GM13976 (cell line): ENCODE measurements around the gene FICD.

Experiments used
- DNase-seq: peaks from one replicate; pipeline ENCODE4 v3.0.0; 2012; ENCODE audit warnings: low spot score
- in situ Hi-C: fragments of 300-500 bp; cut with MboI; formaldehyde crosslinking; loops from one replicate; pipeline ENCODE4 v1.12.0; 2022; ENCODE audit warnings: low sequenced_read_pairs, mixed read lengths, inconsistent platforms; ENCODE audit not compliant: unreplicated experiment
- TF ChIP-seq, protein P1 (sequence below): IDR thresholded peaks from 2 replicates; pipeline ENCODE4 v1.5.1; 2012; ENCODE audit warnings: borderline replicate concordance, mild to moderate bottlenecking; ENCODE audit not compliant: insufficient read depth; ENCODE audit errors: extremely low read depth, missing control alignments, control extremely low read depth

The FICD gene

GRCh38 chr12:108477881-108478259, 37.2 kb upstream of the FICD start:
- in situ Hi-C loops, result no loop called here
- TF ChIP-seq, protein P1, sequence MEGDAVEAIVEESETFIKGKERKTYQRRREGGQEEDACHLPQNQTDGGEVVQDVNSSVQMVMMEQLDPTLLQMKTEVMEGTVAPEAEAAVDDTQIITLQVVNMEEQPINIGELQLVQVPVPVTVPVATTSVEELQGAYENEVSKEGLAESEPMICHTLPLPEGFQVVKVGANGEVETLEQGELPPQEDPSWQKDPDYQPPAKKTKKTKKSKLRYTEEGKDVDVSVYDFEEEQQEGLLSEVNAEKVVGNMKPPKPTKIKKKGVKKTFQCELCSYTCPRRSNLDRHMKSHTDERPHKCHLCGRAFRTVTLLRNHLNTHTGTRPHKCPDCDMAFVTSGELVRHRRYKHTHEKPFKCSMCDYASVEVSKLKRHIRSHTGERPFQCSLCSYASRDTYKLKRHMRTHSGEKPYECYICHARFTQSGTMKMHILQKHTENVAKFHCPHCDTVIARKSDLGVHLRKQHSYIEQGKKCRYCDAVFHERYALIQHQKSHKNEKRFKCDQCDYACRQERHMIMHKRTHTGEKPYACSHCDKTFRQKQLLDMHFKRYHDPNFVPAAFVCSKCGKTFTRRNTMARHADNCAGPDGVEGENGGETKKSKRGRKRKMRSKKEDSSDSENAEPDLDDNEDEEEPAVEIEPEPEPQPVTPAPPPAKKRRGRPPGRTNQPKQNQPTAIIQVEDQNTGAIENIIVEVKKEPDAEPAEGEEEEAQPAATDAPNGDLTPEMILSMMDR, result no peak
- DNase-seq, result no peak

- DNase-seq, result no peak
- in situ Hi-C loops, result no loop called here
- TF ChIP-seq, protein P1, result no peak
Measured at GRCh38 chr12:108478611-108479206, 36.4 kb upstream of the FICD start.

GRCh38 chr12:108479364-108480070, 35.6 kb upstream of the FICD start:
- DNase-seq, result no peak
- in situ Hi-C loops, result no loop called here
- TF ChIP-seq, protein P1, result no peak

GRCh38 chr12:108482717-108483212, 32.3 kb upstream of the FICD start:
- DNase-seq, result no peak
- TF ChIP-seq, protein P1, result no peak
- in situ Hi-C loops, result no loop called here

DNA sequence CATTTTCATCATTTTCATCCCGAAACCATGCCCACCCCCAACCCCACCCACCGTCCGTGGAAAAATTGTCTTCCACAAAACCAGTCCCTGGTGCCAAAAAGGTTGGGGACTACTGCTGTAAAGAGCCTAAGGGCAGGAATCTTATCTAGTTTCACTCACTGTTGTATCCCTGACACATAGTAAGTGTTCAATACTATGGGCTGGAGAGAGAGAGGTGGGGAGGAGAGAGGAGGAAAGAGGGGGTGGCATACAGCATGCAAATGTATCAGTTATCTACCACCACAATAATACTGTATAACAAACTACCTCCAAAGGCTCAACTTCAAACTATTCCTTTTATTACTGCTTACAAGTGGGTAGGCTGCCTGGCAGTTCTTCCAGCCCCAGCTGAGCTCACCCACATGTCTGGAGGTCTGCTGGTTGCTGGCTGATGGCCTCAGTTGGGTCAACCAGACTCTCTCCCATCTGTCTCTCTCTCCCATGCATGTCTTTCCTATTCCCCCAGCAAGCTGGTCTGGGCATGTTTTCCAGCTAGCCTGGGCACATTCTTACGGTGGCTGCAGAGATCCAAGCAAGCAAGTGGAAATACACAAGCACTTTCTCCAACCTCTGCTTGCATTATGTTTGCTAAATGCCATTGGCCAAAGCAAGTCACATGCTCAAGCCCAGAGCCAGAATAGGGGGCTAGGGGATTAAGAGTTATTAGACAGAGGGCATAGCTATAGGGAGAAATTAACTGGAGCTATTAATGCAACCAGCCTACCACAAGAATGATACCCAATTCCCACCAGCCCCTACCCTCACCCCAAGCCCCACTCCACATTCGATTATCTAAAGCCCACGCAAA, 31.6 kb upstream of the FICD start:
- DNase-seq, result no peak
- in situ Hi-C loops, result no loop called here
- TF ChIP-seq, protein P1, result no peak

DNA sequence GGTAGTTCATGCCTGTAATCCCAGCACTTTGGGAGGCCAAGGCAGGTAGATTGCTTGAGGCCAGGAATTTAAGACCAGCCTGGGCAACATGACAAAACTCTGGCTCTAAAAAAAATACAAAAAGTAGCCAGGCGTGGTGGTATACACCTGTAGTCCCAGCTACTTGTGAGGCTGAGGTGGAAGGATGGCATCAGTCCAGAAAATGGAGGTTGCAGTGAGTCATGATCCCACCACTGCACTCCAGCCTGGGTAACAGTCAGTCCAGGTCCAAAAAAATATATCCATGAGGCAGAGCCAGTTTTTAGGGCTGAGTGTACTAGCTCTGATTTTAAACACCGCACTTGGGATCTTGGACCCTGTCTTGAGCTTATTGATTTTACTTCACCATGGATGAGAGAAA, 30.6 kb upstream of the FICD start:
- DNase-seq, result no peak
- in situ Hi-C loops, result no loop called here
- TF ChIP-seq, protein P1, result no peak
